Kidney capillary endothelial cell (primary cell): ENCODE data around the gene HERC5.
"Not testable (repeated sequence)": the region's sequence is repeated elsewhere in the genome, so short reads cannot be mapped to it uniquely, and the experiment has no call there.

Experiments
- DNase-seq: peaks from one replicate; pipeline ENCODE4 v3.0.0-alpha.2; 2018; ENCODE audit warnings: low spot score

Gene HERC5

GRCh38 chr4:88522702-88523324 lies 65.9 kb downstream of the HERC5 start:
- no peak for DNase-seq

GRCh38 chr4:88523325-88524129 lies 66.6 kb downstream of the HERC5 start, which contains the start of gene PYURF:
Gene PYURF, minus strand, starts transcription at chr4:88523776. Its CDS starts 76 bp downstream, at chr4:88523700.
- peak; percentile 80 for DNase-seq

DNA sequence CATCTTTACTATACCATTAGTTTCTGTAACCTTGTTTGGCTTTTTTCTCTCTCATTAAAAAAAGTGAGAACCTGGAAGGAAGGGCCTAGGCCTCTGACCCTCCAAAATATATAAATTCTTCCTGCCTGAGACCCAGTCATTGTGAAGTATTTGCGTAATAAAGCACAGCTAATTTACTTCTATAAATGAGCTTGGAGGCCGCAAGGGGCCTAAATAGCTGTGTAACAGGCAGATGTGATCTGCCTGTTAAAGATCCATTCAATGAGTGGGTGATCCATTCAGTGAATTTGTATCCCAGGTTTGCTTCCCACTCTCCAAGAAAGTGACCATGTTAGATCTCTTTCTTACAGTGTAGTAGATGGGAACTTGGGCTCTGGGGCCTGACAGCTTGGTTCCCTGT lies 67.3 kb downstream of the HERC5 start:
- DNase-seq, result no peak

- no peak for DNase-seq
Measured at GRCh38 chr4:88526221-88526815, 69.4 kb downstream of the HERC5 start.

- DNase-seq, result no peak
Measured at GRCh38 chr4:88527787-88528186, 70.9 kb downstream of the HERC5 start.

DNA sequence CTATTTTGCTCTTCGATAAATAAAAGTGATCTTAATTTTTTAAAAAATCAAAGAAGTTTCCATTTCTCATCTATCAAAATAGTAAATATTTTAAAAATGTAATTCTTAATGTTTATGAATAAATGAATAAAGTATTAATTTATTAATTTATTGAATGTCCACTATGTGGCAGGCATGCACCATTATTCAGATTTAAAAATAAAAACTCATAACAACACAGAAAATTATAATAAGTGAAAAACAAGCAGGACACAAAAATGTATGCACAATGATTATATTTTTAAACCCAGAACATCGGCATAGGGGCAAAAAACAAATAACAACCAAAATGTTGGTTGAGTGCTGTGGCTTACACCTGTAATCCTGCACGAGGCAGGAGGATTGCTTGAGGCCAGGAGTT lies 71.9 kb downstream of the HERC5 start:
- no peak for DNase-seq

DNA sequence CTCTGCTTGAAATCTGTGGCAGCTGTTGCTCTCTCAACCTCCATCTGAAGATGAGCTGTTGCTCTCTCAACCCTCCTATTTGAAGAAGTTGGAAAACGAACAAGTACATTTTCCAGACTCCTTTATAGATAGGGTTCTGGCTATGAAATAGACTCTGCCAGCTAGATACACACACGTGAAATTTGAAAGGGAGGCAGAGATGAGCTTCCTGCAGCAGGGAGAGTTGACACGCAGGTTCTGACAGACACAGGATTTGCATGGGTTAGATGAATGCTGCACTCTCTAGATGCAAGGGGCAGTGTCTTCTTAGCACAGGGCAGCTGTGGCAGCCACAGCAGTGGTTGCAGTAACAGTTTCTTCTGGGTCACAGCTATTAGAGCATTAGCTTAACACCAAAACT lies 74.6 kb downstream of the HERC5 start:
- no peak for DNase-seq

DNA sequence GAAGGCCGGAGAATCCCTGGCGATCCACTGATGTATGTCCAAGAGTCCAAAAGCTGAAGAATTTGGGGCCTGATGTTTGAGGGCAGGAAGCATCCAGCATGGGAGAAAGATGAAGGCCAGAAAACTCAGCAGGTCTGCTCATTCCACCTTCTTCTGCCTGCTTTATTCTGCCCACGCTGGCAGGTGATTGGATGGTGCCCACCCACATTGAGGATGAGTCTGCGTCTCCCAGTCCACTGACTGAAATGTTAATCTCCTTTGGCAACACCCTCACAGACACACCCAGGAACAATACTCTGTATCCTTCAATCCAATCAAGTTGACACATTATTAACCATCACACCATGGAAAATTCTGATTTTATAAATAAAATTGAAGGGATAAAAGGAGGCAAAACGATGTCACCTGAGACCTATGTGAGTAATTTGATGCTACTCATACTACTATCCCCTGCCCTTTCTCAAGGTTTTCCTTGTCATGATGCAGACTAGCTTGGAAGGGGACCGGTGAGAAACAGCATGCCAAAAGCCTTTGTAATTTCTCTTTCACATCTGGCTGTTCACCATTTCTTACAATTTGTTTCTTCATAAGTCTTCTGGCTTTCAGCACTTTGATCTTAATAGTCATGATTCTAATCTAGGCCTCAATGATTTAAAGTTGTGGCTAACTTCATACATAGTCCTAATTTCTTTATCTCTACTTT lies 76.3 kb downstream of the HERC5 start:
- no peak for DNase-seq

DNA sequence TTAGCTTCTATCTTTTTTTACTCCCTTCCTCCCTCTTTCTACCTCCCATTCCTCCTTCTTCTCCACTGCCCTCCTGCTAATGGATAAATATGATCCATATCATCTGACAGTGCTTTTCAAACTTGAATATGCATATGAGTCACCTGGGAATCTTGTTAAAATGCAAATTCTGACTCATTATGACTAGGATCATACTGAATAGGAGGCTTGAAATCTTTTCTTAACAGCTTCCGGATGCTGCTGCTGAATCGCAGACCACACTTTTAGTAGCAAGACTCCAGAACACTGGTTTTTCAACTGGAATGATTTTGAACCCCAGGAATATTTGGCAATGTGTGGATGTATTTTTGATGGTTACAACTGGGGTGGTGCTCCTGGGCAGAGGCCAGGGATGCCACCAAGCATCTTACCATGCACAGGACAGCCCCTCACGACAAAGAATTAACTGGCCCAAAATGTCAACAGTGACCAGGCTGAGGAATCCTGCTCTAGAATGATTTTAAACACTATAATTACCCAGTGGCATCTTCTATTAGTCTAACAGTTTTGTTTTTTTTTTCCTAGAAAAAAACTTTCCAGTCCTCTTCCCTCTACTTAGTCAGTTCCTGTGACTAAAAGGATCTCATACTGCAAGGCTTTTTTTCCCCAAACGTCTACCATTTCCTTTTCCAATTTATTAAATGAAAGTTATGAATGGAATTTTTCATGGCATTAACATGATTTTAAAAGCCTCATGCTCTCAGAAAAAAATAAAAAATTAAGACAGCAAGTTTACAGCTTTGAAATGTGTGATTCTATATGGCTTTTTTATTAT lies 77.2 kb downstream of the HERC5 start:
- peak; percentile 94 for DNase-seq

- DNase-seq, result no peak
Measured at GRCh38 chr4:88535090-88535755, 78.3 kb downstream of the HERC5 start.

DNA sequence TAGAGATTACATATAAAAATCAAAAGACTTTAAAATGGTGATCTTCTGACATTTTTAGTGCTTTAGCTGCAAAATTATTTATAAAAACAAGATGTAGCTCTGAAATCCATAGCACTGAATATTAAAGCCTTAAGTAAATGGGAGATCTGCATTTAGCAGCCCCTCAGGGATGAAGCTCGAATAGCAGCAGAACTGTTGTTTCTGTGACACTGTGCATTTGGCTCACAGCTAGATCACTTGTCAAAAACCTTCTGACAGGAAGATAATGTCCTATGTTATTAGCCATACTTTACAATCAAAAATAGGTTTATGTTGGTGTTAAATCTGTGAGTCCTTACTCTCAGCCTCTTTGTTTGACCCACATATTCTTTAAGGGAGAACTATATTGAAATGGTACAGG lies 80.8 kb downstream of the HERC5 start:
- no peak for DNase-seq

GRCh38 chr4:88539322-88540068 lies 82.6 kb downstream of the HERC5 start:
- not testable (repeated sequence) for DNase-seq

- no peak for DNase-seq
Measured at GRCh38 chr4:88549815-88550214, 92.9 kb downstream of the HERC5 start.
